ENCODE results near the gene ALG12. TPM values are rescaled to one million over a fixed set of nuclear protein-coding genes. Genes with fewer than 3 reads are reported as not detected.

Gene ALG12
- total RNA-seq, 2 experiments from 2014 or later: 21.4 to 28.5 TPM

DNA sequence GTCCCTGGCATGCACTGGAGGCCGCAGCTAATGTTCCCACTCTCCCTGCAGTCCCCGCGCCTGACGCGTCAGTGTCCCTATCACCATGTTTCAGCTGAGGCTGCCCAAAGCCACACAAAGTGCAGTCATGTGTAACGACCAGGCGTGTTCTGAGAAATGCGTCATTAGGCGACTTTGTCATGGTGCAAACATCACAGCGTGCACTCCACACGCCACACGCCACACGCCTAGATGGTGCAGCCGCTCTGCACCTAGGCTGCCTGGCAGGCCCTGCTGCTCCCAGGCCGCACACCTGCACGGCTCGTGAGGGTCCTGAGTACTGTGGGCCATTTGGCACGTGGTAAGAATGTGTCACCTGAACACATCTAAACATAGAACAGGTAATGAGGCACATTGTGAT, 2.6 kb upstream of the ALG12 start:
- Mint-ChIP-seq H3K4me1 (peaks cover 43% of the 10 kb centered on the region), H3K9me3 (no peaks in the 10 kb centered on the region), H3K4me3 (peak overlapping the region; percentile 49), H3K36me3 (ENCODE audit: low read depth) (peaks cover 16% of the 10 kb centered on the region), H3K27me3 (no peaks in the 10 kb centered on the region), H3K27ac (peak overlapping the region; percentile 7)
- ChIA-PET CTCF (interaction anchor here (1.9 kb wide), 1 partner anchor 39 kb away, joined by 4 read pairs; no protein-coding TSS in a partner anchor), POLR2A (no interaction called here)
- DNase-seq: no peak

DNA sequence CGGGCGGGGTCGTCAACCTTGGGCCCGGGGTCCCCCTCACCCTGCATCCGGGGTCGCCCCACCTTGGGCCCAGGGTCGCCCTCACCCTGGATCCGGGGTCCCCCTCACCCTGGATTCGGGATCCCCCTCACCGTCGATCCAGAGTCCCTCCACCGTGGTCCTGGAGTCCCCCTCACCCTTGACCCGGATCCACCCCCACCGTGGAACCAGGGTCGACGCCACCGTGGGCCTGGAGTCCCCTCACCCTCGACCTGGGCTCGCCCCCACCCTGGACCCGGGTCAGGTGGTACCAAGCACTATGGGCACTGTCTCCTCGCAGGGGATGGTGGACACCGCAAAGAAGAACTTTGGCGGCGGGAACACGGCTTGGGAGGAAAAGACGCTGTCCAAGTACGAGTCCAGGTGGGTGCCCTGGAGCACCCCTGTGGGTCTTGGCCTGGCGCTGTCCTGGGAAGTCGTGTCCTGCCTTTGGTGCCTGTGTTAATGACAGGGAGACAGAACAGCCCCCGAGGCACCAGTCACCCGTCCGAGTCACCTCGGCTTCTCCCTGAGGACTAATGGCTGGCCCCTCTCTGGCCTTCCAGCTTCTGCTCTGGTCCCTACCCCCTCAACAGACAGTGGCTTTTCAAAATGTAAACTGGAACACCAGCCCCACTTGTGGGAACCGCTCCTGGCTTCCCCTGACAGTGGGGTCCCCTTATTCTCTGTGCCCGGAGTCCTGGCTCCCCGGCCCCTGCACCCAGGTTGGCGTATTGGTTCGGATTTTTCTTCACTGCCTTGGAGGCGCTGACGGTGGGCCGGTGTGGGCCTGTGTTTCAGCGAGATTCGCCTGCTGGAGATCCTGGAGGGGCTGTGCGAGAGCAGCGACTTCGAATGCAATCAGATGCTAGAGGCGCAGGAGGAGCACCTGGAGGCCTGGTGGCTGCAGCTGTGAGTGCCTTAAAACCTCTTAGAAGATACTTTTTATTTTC, 958 bp upstream of the ALG12 start:
- DNase-seq: no peak
- Mint-ChIP-seq H3K27ac (peak overlapping the region; percentile 86), H3K4me3 (peak overlapping the region; percentile 74), H3K27me3 (no peaks in the 10 kb centered on the region), H3K4me1 (peaks cover 36% of the 10 kb centered on the region), H3K36me3 (ENCODE audit: low read depth) (peaks cover 13% of the 10 kb centered on the region), H3K9me3 (no peaks in the 10 kb centered on the region)
- POLR2A ChIA-PET: no interaction called here
- CTCF ChIA-PET: interaction anchor here (0.6 to 1.9 kb wide), 2 partner anchors 37 to 236 kb away, joined by 4 to 5 read pairs; no protein-coding TSS in a partner anchor

DNA sequence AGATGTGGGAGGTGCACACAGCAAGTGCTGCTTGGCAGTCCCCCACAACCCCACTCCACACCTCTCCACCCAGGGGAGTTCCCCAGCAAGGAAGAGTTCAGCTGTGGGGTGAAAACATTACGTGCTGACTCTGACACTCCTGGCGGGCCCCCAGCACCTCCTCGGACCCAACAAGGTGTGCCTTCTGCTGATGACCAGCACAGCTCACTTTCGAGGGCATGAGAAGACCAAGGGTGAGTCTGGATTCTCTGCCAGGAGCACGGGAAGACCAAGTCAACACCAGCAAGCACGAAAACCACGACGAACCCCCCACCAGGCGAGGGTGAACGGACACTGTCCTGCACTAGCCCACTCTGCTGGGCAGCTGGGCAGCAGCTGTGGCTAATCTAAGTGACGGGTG, 1.4 kb downstream of the ALG12 start:
- Mint-ChIP-seq H3K36me3 (ENCODE audit: low read depth) (peaks cover 16% of the 10 kb centered on the region), H3K4me3 (peak overlapping the region; percentile 86), H3K9me3 (no peaks in the 10 kb centered on the region), H3K27ac (peak overlapping the region; percentile 90), H3K27me3 (no peaks in the 10 kb centered on the region), H3K4me1 (peaks cover 29% of the 10 kb centered on the region)
- POLR2A ChIA-PET: interaction anchor here (0.7 kb wide), 1 partner anchor 37 kb away, joined by 6 read pairs; no protein-coding TSS in a partner anchor
- DNase-seq: no peak
- CTCF ChIA-PET: no interaction called here

DNA sequence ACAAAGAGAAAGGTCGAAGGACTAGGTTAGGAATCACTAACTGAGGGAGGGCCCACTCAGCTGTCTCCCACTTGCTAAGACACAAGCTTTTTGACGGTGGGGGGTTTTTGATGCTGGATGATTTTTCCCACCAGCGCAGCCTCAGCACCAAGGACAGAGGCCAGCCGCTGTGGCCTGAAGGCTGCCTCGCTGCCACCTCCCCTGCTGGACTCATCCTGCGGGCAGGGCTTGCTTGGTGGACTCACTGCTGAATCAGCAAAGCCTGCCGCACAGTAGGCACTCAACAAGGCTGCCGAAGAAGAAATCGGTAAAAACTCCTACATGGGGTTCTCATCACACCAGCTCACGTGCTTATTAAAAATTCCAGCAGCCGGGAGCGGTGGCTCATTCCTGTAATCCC, 2.6 kb downstream of the ALG12 start:
- Mint-ChIP-seq H3K27ac (no peak overlapping the region), H3K27me3 (no peaks in the 10 kb centered on the region), H3K9me3 (no peaks in the 10 kb centered on the region), H3K4me1 (peaks cover 28% of the 10 kb centered on the region), H3K4me3 (no peak overlapping the region), H3K36me3 (ENCODE audit: low read depth) (peaks cover 14% of the 10 kb centered on the region)
- no peak for DNase-seq
- CTCF ChIA-PET: interaction anchor here (0.7 to 1.5 kb wide), 2 partner anchors 10 to 34 kb away, joined by 3 to 4 read pairs; no protein-coding TSS in a partner anchor
- POLR2A ChIA-PET: no interaction called here

DNA sequence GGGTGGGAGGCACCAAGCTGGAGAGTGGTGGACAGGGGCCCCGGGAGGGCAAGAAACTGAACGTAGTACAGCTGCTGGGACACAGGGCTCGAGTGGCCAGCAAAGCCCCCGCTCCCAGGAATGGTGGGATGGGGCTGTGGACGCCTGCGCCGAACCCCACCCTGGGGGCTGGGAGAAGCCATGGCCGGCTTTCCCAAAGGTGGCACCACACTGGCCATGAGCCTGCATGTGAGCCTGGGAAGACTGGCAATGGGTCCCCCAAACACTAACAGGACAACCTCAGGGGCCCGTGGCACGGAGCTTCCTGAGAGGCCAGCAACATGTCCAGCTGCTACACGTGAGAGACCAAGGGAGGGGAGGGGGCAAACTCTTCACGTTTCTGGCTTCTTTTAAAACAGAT, 4.0 kb downstream of the ALG12 start:
- Mint-ChIP-seq H3K4me1 (peaks cover 15% of the 10 kb centered on the region), H3K27me3 (no peaks in the 10 kb centered on the region), H3K36me3 (ENCODE audit: low read depth) (peaks cover 5% of the 10 kb centered on the region), H3K4me3 (no peak overlapping the region), H3K27ac (no peak overlapping the region), H3K9me3 (no peaks in the 10 kb centered on the region)
- POLR2A ChIA-PET: no interaction called here
- CTCF ChIA-PET: interaction anchor here (1.2 to 1.5 kb wide), 2 partner anchors 10 to 33 kb away, joined by 4 to 5 read pairs; no protein-coding TSS in a partner anchor
- no peak for DNase-seq

DNA sequence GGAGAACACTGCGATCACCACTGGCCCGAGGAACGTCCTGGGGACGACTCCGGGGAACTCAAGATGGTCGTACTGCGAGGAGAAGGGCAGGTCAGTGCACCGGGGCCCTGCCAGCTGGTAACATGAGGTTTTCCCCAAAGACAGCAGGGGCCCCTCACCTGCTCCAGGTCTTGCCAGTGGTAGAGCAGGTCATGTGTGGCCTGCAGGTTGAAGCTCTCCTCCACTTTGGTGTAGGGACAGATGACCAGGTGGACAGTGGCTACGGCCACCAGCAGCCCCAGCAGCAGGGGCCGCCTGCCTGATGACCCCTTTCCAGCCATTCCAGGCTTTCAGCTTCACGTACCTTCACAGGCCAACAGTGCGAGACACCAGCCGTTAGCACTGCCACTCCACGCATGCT, 4.8 kb downstream of the ALG12 start:
- no peak overlapping the region for H3K4me3 Mint-ChIP-seq
- H3K4me1 Mint-ChIP-seq: peaks cover 15% of the 10 kb centered on the region
- ChIA-PET CTCF (interaction anchor here (0.9 to 1.2 kb wide), 2 partner anchors 10 to 66 kb away, joined by 4 to 5 read pairs; no protein-coding TSS in a partner anchor), POLR2A (no interaction called here)
- H3K27ac Mint-ChIP-seq: no peak overlapping the region
- no peaks in the 10 kb centered on the region for H3K27me3 Mint-ChIP-seq
- DNase-seq: no peak
- no peaks in the 10 kb centered on the region for H3K9me3 Mint-ChIP-seq
- peaks cover 5% of the 10 kb centered on the region for H3K36me3 Mint-ChIP-seq (ENCODE audit: low read depth)

DNA sequence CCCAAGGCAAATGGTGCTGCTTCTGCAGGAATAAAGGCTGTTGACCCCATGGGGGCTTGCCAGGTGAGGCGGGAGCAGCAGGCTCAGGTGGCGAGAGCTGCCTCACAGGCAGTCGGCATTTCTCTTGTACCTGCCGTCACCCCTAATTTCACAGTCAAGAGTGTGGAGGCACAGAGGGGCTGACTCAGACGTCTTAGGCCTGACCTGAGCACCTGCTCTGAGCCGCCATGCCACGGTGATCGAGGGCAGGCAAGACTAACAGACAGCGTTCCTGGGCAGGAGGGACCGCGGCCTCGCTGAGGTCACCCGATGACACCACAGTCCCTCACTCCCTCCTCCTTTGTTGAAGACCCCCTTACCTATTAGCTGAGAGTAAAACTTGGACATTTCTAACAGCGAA, 5.2 kb downstream of the ALG12 start:
- no peak overlapping the region for H3K4me3 Mint-ChIP-seq
- CTCF ChIA-PET: interaction anchor here (0.9 kb wide), 1 partner anchor 65 kb away, joined by 4 read pairs; no protein-coding TSS in a partner anchor

DNA sequence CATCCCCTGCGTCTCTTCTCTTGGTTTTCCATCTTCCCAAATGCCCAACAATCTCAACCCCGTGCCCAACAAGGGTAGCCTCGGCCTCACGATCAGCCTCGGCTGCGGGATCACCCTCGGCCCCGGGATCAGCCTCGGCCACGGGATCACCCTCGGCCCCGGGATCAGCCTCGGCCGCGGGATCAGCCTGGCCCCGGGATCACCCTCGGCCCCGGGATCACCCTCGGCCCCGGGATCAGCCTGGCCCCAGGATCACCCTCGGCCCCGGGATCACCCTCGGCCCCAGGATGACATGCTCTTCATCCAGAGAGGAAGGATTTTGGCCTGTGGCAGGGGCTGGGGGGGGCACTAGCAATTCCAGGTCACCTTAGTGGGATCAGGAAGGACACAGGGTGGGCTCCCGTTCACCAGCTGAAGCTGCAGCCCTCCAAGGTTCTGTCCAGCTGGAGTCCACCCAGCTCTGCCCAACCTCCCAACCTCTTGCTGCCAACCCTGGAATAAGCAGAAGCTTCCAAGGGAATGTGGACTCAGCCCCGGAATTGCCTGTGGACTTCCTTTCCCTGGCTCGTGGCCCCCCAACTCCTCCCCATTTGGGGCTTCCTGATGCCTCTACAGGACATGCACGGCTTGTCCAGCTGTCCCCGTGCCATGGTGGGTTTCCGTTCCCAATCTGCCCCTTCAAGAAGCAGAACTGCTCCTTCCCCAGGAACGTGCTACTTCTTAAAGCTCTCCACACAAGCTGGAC, 6.2 kb downstream of the ALG12 start:
- Mint-ChIP-seq H3K27ac (no peak overlapping the region), H3K27me3 (no peaks in the 10 kb centered on the region), H3K36me3 (ENCODE audit: low read depth) (peaks cover 9% of the 10 kb centered on the region), H3K4me1 (peaks cover 11% of the 10 kb centered on the region), H3K9me3 (no peaks in the 10 kb centered on the region), H3K4me3 (no peak overlapping the region)
- POLR2A ChIA-PET: no interaction called here
- no peak for DNase-seq
- CTCF ChIA-PET: interaction anchor here (0.6 to 0.9 kb wide), 2 partner anchors 18 to 64 kb away, joined by 4 read pairs; no protein-coding TSS in a partner anchor

More for the DNA sequence above, 5.2 kb downstream of the ALG12 start:
- Mint-ChIP-seq H3K27me3 (no peaks in the 10 kb centered on the region), H3K27ac (no peak overlapping the region), H3K9me3 (no peaks in the 10 kb centered on the region), H3K4me1 (peaks cover 15% of the 10 kb centered on the region), H3K36me3 (ENCODE audit: low read depth) (peaks cover 5% of the 10 kb centered on the region)
- POLR2A ChIA-PET: no interaction called here
- DNase-seq: no peak

DNA sequence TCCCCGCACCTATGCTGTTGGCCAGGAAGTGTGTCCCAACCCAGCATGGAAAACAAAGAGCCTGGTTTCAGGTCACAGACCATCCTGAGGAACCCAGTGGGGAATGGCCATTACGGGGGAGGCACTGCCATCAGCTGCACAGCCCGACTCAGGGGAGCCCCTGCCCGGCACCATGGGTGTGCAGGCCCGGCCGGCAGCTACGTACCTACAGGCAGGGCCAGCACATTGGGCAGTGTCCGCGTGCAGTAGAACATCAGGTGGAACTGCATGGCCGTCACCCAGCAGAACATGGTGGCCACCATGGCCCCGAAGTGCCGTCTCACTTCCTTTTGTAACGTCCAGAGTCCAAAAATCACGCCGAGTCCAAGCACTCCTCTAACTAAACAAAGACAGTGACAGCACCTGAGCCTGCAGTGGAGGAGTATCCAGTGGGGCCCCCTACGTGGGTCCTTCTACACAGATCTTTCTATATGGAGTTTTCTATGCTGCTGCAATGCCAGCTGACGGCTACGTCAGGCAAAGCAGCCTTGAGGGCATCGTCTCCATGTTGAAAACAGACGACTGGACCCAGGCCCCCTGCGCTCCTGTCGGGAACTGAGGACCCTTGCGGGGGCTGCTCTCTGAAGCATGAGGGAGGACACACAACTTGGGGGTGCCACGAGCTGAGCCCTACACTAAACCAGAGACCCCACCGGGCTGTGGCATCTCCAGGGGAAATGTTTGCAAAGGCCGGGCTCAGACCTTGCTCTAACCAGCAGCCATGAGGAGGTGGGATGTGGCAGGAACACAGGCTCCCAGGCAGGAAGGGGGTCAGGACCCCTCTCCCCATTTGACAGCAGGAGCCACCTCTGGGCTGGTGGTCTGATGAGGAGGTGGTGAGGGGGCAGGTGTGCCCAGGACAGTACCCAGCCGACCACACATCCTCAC, 7.7 kb downstream of the ALG12 start:
- Mint-ChIP-seq H3K27me3 (no peaks in the 10 kb centered on the region), H3K4me3 (no peak overlapping the region), H3K27ac (no peak overlapping the region), H3K9me3 (no peaks in the 10 kb centered on the region), H3K36me3 (ENCODE audit: low read depth) (peaks cover 10% of the 10 kb centered on the region), H3K4me1 (peaks cover 4% of the 10 kb centered on the region)
- POLR2A ChIA-PET: no interaction called here
- no peak for DNase-seq
- CTCF ChIA-PET: no interaction called here

DNA sequence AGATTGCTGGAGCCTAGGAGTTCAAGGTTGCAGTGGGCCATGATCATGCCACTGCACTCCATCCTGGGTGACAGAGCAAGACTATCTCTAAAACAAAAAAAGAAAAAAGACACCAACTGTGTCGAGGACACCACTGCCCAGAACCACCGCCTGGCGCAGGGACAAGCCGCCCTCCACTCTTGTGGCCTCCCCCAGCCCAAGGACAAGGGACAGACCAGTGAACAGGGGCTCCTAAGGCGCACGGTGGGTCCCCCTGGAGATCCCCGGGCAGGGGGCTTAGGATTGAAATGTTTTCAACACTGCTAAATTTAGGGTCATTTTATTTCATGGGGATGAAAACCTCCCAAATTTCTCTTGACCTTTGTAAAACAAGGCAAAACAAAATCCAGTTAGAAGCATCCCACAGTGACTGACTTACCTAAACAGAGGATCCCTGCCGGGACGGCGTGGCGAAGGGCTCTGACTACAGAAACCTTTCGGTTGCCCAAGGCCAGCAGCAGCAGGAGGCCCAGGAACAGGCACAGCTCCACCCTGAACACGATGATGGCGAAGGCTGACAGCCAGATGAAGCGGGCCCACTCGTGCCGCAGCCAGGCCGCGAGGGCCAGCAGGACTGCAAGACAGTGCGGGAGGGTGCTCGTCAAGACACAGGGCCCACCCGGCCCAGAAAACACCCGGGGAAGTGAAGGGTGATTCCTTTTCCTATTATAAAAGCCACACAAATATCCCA, 8.6 kb downstream of the ALG12 start:
- no peak overlapping the region for H3K27ac Mint-ChIP-seq
- CTCF ChIA-PET: no interaction called here
- H3K4me3 Mint-ChIP-seq: no peak overlapping the region
- H3K36me3 Mint-ChIP-seq (ENCODE audit: low read depth): peaks cover 13% of the 10 kb centered on the region
- H3K9me3 Mint-ChIP-seq: no peaks in the 10 kb centered on the region
- POLR2A ChIA-PET: no interaction called here
- no peaks in the 10 kb centered on the region for H3K27me3 Mint-ChIP-seq
- DNase-seq: no peak
- peaks cover 2% of the 10 kb centered on the region for H3K4me1 Mint-ChIP-seq

DNA sequence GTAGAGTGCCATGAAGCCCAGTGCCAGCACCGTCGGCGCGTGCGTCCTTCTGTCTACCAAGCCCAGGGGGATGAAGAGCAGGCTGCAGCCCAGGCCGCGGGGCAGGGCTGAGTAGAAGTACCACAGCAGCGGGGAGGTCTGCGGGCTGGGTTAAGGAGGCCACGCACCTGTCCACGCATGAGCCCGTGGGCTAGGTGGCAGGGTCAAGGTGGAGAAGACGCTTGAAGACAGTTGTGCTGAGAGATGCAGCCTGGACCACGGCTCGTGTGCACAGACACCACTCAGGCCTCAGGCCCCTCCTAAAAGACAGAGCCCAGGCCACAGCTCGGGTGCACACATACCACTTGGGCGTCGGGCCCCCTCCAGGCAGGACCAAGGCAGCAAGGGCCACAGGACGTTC, 10.4 kb downstream of the ALG12 start:
- Mint-ChIP-seq H3K27ac (no peak overlapping the region), H3K27me3 (no peaks in the 10 kb centered on the region), H3K4me3 (no peak overlapping the region), H3K9me3 (no peaks in the 10 kb centered on the region), H3K4me1 (peaks cover 2% of the 10 kb centered on the region), H3K36me3 (ENCODE audit: low read depth) (peaks cover 26% of the 10 kb centered on the region)
- ChIA-PET POLR2A (no interaction called here), CTCF (no interaction called here)
- DNase-seq: no peak
